Spleen (tissue), 11 donors: ENCODE results near the gene GLTPD2. TPM values are rescaled to one million over a fixed set of nuclear protein-coding genes. Genes with fewer than 3 reads are reported as not detected.

ENCODE experiments used
- DNase-seq: peaks from one replicate; pipeline ENCODE4 v3.0.0-alpha.2; 2020
- H3K27ac ChIP-seq, 8 donors: fragments of 200-600 bp; sonication (generic) in 7 of 8; 1 replicate in 4 of 8; 2 replicates in 4 of 8; pipeline versions ENCODE4 v1.5.0 to v1.8.0; 2016 to 2021; ENCODE audit warnings: inconsistent platforms in 4 of 8, mild to moderate bottlenecking in 4 of 8, moderate library complexity in 1 of 8
- H3K27me3 ChIP-seq, 7 donors: fragments of 200-600 bp; sonication (generic) in 6 of 7; replicated peaks in 1 of 7; 1 replicate in 4 of 7; 2 replicates in 3 of 7; pipeline versions ENCODE4 v1.5.0 to v1.8.0; 2016 to 2021; ENCODE audit warnings: inconsistent platforms in 3 of 7, mild to moderate bottlenecking in 1 of 7
- H3K36me3 ChIP-seq, 6 donors: fragments of 200-600 bp; sonication (generic) in 5 of 6; 1 replicate in 4 of 6; 2 replicates in 2 of 6; pipeline versions ENCODE4 v1.5.0 to v1.8.0; 2016 to 2021; ENCODE audit warnings: inconsistent platforms in 2 of 6
- H3K4me1 ChIP-seq, 6 donors: fragments of 200-600 bp; sonication (generic) in 5 of 6; 1 replicate in 3 of 6; 2 replicates in 3 of 6; pipeline versions ENCODE4 v1.5.0 to v1.8.0; 2016 to 2021; ENCODE audit warnings: inconsistent platforms in 3 of 6
- H3K4me3 ChIP-seq, 8 donors: fragments of 200-600 bp; sonication (generic) in 7 of 8; 1 replicate in 4 of 8; 2 replicates in 4 of 8; pipeline versions ENCODE4 v1.5.0 to v1.8.0; 2016 to 2021; ENCODE audit warnings: inconsistent platforms in 4 of 8, mild to moderate bottlenecking in 4 of 8, moderate library complexity in 2 of 8
- H3K9me3 ChIP-seq, 8 donors: fragments of 200-600 bp; sonication (generic) in 7 of 8; 1 replicate in 4 of 8; 2 replicates in 4 of 8; pipeline versions ENCODE4 v1.5.0 to v1.8.0; 2016 to 2021; ENCODE audit warnings: inconsistent platforms in 4 of 8
- POLR2A ChIP-seq, 3 donors: fragments of 450-650 bp; IDR thresholded peaks; one replicate each; pipeline ENCODE4 v1.5.1; 2017; ENCODE audit warnings: antibody characterized with exemption in 3 of 3, mild to moderate bottlenecking in 1 of 3
- POLR2AphosphoS5 ChIP-seq, 3 donors: sonication (generic); formaldehyde crosslinking; IDR thresholded peaks; one replicate each; pipeline ENCODE4 v1.5.1; 2017; ENCODE audit warnings: antibody characterized with exemption in 3 of 3
- whole genome bisulfite sequencing, 5 donors: extraction: QIAGEN DNeasy Blood & Tissue Kit in 3 of 5; methylation state at CpG; one replicate each; pipeline versions ENCODE4 v1.1.5 to v1.1.7; 2013 to 2018; 5-methylcytosine and 5-hydroxymethylcytosine counted together
- intact Hi-C: fragments of 100-400 bp; cut with DNase I; formaldehyde crosslinking; loops from one replicate; pipeline ENCODE4 v1.15.0; 2023; ENCODE audit warnings: low total_unique reads
- polyA plus RNA-seq, 3 donors: library from polyadenylated mRNA; stranded (reverse); fragments of 200-250 nt; gene quantifications; one replicate each; pipeline ENCODE4 v1.2.1, GENCODE V29; 2013
- total RNA-seq, 7 donors: library from RNA; depleted of rRNA in 3 of 7; stranded (reverse); fragments of >200 nt in 3 of 7; fragmentation: NEBNext Ultra II Directional in 4 of 7; extraction: Animal tissue kit (Norgen Biotek cat#: 25700) in 4 of 7; gene quantifications; one replicate each; pipeline versions ENCODE4 v1.1.0 to v1.2.1, GENCODE V29; 2016 to 2021
- TF ChIP-seq, protein P1 (sequence below), 11 experiments: fragments of 200-600 bp in 7 of 11; fragments of 450-650 bp in 4 of 11; sonication (generic) in 4 of 11; IDR thresholded peaks in 8 of 11; conservative IDR thresholded peaks in 3 of 11; 1 replicate in 7 of 11; 2 replicates in 4 of 11; pipeline versions ENCODE4 v1.4.0 to v1.8.0; 2016 to 2021; ENCODE audit warnings: antibody characterized with exemption in 11 of 11, inconsistent platforms in 4 of 11, mild to moderate bottlenecking in 1 of 11
- donor health status: healthy with polysubstance abuse.
- donor health status: DM: no; HTN: no; CAD: no; lungs with moderate emphysema.
- donor health status: DM: no; HTN: no; CAD: no.
- donor health status: Bipolar disorder and iron deficiency.
- donor health status: healthy.
- donor health status: DM: no; HTN: no; CAD: no.
- donor health status: DM: yes; HTN: yes; CAD: no.

The GLTPD2 gene
- total and polyA plus RNA-seq, 10 donors = 0.06 TPM; not detected in 9

DNA sequence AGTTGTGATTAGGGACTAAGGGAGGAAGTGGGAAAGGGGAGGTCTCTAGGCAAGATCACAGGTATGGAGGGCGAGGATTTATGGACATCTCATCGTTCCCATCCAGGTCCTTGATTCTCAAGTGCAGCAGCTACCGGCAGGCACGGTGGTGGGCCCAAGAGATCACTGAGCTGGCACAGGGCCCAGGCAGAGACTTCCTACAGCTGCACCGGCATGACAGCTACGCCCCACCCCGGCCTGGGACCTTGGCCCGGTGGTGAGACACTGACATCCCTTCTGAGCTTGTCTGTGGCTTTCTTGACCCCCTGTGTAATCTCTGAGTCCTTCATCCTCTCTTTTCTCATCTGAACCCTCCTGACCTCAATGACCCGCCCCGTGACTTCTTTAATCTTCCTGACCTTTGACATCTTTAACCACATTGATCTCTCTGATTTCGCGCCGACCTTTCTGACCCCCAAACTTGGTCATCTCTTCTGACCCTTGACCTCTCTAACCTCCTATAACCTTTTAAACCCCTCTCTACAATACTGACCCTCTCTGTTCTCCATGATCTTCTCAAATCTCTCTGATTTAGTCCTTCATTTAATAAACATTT lies 22.0 kb downstream of the GLTPD2 start:
- peaks cover 0 to 6% (median 0%) of the 10 kb centered on the region in 7 donors for H3K27me3 ChIP-seq
- H3K9me3 ChIP-seq = no peaks in the 10 kb centered on the region
- H3K4me1 ChIP-seq = peaks cover 8 to 27% (median 21%) of the 10 kb centered on the region in 6 donors
- peak in 1 of 3 donors; percentile 20 for TF ChIP-seq POLR2AphosphoS5 (IDR thresholded peaks at IDR 0.05)
- TF ChIP-seq POLR2A (IDR thresholded peaks at IDR 0.05) = no peak
- WGBS, 5 donors = 43 to 54% (median 51%) methylated on average over 13 of the region's 13 CpGs
- no peak overlapping the region for H3K4me3 ChIP-seq
- peaks cover 0 to 38% (median 5%) of the 10 kb centered on the region in 6 donors for H3K36me3 ChIP-seq
- no peak overlapping the region for H3K27ac ChIP-seq
- intact Hi-C loops = no loop called here
- no peak for DNase-seq

DNA sequence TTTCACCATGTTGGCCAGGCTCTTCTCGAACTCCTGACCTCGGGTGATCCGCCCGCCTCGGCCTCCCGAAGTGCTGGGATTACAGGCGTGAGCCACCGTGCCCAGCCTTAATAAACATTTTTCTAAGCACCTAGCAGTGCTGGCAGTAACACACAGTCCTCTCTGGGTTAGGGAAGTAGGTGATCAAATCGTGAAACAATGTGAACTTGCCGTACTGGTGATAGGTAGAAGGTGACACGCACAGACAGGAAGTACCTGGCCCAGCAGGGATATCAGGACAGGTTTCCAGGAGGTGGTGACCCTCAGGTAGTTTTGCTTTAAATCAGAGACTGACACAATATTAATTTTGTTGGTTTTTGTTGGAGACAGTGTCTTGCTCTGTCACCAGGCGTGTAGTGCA lies 22.7 kb downstream of the GLTPD2 start:
- intact Hi-C loops = no loop called here
- DNase-seq = no peak
- Histone ChIP-seq H3K9me3 (no peaks in the 10 kb centered on the region), H3K4me3 (no peak overlapping the region), H3K27ac (no peak overlapping the region), H3K36me3 (peaks cover 0 to 45% (median 12%) of the 10 kb centered on the region in 6 donors), H3K4me1 (peaks cover 8 to 20% (median 14%) of the 10 kb centered on the region in 6 donors), H3K27me3 (peaks cover 0 to 6% (median 0%) of the 10 kb centered on the region in 7 donors)
- 91 to 99% (median 96%) methylated on average over 12 of the region's 12 CpGs for WGBS, 5 donors
- TF ChIP-seq, protein P1, sequence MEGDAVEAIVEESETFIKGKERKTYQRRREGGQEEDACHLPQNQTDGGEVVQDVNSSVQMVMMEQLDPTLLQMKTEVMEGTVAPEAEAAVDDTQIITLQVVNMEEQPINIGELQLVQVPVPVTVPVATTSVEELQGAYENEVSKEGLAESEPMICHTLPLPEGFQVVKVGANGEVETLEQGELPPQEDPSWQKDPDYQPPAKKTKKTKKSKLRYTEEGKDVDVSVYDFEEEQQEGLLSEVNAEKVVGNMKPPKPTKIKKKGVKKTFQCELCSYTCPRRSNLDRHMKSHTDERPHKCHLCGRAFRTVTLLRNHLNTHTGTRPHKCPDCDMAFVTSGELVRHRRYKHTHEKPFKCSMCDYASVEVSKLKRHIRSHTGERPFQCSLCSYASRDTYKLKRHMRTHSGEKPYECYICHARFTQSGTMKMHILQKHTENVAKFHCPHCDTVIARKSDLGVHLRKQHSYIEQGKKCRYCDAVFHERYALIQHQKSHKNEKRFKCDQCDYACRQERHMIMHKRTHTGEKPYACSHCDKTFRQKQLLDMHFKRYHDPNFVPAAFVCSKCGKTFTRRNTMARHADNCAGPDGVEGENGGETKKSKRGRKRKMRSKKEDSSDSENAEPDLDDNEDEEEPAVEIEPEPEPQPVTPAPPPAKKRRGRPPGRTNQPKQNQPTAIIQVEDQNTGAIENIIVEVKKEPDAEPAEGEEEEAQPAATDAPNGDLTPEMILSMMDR (IDR thresholded peaks at IDR 0.05 in 8 of 11, conservative IDR thresholded peaks at IDR 0.05 in 3 of 11) = no peak
- no peak for TF ChIP-seq POLR2A (IDR thresholded peaks at IDR 0.05)
- TF ChIP-seq POLR2AphosphoS5 (IDR thresholded peaks at IDR 0.05) = no peak

DNA sequence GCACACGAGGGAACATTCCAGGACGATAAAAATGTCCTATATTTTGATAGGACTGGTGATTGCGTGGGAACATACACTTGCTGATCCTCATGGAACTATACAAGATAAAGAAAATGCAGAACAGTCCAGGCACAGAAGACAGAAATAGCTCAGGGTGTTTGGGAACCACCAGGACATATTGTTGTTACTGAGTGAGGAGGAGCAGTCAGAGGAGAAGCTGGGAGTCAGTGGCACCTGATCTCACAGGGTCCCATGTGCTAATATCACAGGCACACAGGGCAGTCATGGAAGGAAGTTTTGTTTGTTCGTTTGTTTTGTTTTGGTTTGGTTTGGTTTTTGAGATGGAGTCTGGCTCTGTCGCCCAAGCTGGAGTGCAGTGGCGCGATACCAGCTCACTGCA lies 23.9 kb downstream of the GLTPD2 start:
- peaks cover 0 to 4% (median 0%) of the 10 kb centered on the region in 7 donors for H3K27me3 ChIP-seq
- H3K27ac ChIP-seq = no peak overlapping the region
- TF ChIP-seq POLR2AphosphoS5 (IDR thresholded peaks at IDR 0.05) = no peak
- no peak for TF ChIP-seq POLR2A (IDR thresholded peaks at IDR 0.05)
- H3K9me3 ChIP-seq = no peaks in the 10 kb centered on the region
- WGBS, 5 donors = 90 to 95% (median 92%) methylated on average over 7 of the region's 7 CpGs
- H3K36me3 ChIP-seq = peaks cover 0 to 57% (median 22%) of the 10 kb centered on the region in 6 donors
- DNase-seq = no peak
- intact Hi-C loops = no loop called here
- H3K4me3 ChIP-seq = no peak overlapping the region
- peaks cover 6 to 13% (median 9%) of the 10 kb centered on the region in 6 donors for H3K4me1 ChIP-seq

DNA sequence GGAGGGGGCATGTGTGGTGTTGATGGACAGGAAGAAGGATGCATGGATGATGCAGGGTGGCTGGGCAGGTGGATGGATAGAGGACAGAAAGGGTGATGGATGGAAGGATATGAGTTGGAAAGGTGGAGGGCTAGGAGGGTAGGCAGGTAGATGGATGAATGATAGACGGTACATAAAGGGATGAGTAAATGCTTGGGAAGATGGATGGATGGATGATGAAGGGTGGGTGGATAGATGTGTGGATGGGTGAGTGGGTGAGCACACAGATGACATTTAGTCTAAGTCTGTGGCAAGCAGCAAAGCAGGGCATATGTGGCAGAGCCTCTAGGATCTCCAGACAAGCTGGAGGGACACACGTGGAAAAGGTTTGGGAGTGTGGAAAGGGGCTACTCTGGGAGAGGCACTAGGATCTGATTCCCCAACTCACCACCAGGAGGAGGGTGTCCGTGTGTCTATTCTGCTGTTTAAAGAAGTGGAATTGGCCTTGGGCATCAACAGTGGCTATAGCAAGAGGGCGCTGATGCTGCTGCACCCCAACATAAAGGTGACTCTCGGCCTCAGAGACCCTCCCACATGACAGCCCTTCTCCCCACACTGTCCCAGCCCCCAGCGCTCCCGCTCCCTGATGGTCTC lies 26.4 kb downstream of the GLTPD2 start:
- 86 to 91% (median 86%) methylated on average over 7 of the region's 7 CpGs for WGBS, 5 donors
- Histone ChIP-seq H3K4me1 (peaks cover 0 to 3% (median 0%) of the 10 kb centered on the region in 6 donors), H3K27ac (no peak overlapping the region), H3K36me3 (peaks cover 0 to 69% (median 21%) of the 10 kb centered on the region in 6 donors), H3K4me3 (no peak overlapping the region), H3K27me3 (no peaks in the 10 kb centered on the region), H3K9me3 (no peaks in the 10 kb centered on the region)
- intact Hi-C loops = no loop called here
- no peak for DNase-seq
- TF ChIP-seq, protein P1 (IDR thresholded peaks at IDR 0.05 in 8 of 11, conservative IDR thresholded peaks at IDR 0.05 in 3 of 11) = no peak
- no peak for TF ChIP-seq POLR2AphosphoS5 (IDR thresholded peaks at IDR 0.05)
- no peak for TF ChIP-seq POLR2A (IDR thresholded peaks at IDR 0.05)

DNA sequence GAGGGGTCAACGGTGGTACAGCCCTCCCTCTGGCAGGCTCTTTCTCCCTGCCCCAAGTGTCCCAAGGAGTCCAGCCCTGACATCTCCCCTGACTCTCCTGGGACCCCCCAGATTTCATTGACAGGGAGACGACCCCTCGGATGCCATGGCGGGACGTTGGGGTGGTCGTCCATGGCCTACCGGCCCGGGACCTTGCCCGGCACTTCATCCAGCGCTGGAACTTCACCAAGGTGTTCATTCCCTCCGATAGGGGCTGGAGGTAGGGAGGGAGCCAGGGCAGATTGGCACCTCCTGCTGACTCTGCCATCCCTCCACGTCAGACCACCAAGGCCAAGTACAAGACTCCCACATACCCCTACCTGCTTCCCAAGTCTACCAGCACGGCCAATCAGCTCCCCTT lies 28.1 kb downstream of the GLTPD2 start:
- intact Hi-C loops = no loop called here
- peaks cover 0 to 61% (median 21%) of the 10 kb centered on the region in 6 donors for H3K36me3 ChIP-seq
- no peak overlapping the region for H3K4me3 ChIP-seq
- no peak overlapping the region for H3K27ac ChIP-seq
- no peaks in the 10 kb centered on the region for H3K27me3 ChIP-seq
- H3K4me1 ChIP-seq = no peaks in the 10 kb centered on the region
- DNase-seq = no peak
- no peaks in the 10 kb centered on the region for H3K9me3 ChIP-seq
- TF ChIP-seq, protein P1 (IDR thresholded peaks at IDR 0.05 in 8 of 11, conservative IDR thresholded peaks at IDR 0.05 in 3 of 11) = no peak
- TF ChIP-seq POLR2AphosphoS5 (IDR thresholded peaks at IDR 0.05) (no peak), POLR2A (IDR thresholded peaks at IDR 0.05) (no peak)
- 88 to 98% (median 94%) methylated on average over 10 to 13 of the region's 13 CpGs for WGBS, 5 donors
